GM12878 (cell line): ENCODE measurements around the gene INVS. TPM values are rescaled to one million over a fixed set of nuclear protein-coding genes. Genes with fewer than 3 reads are reported as not detected.
A peak's percentile ranks its signal among the peaks of the same experiment; 100 is the strongest.

ENCODE experiments used
- ATAC-seq: fragments of 200-7000 bp; cut with Tn5 transposase; 3 replicates; pipeline ENCODE4 v1.9.1; 2020; ENCODE audit warnings: mild to moderate bottlenecking, moderate library complexity
- BruUV-seq: library from RNA; stranded (reverse); fragments of 400-500 nt; replicated peaks from 2 replicates; lab custom pipeline; 2021; lab: Mats Ljungman, UMichigan
- CTCF ChIA-PET: fragments of 300-600 bp; sonication (Branson Sonifier 250); formaldehyde crosslinking; extraction: SDS; loops from one replicate; lab custom pipeline; 2021; ENCODE audit warnings: inconsistent platforms; lab: Yijun Ruan, JAX
- POLR2A ChIA-PET: fragments of 350-600 bp; formaldehyde crosslinking; extraction: SDS; loops from one replicate; lab custom pipeline; 2021; ENCODE audit warnings: inconsistent platforms; lab: Charles Lee
- RAD21 ChIA-PET: fragments of 300-600 bp; sonication (Branson Sonifier 250); formaldehyde crosslinking; loops from one replicate; lab custom pipeline; 2023; ENCODE audit warnings: antibody characterized with exemption; ENCODE audit not compliant: unreplicated experiment; lab: Charles Lee
- SMC1A ChIA-PET: fragments of 300-600 bp; sonication (Branson Sonifier 250); formaldehyde crosslinking; loops from one replicate; lab custom pipeline; 2023; ENCODE audit not compliant: unreplicated experiment, uncharacterized antibody; lab: Charles Lee
- DNase-seq: peaks from one replicate; pipeline ENCODE4 v3.0.0-alpha.2; 2011; ENCODE audit warnings: low read depth, low spot score
- FAIRE-seq: peaks from 3 replicates; lab custom pipeline; 2011; peaks lifted over from hg19 to GRCh38; lab: Jason Lieb, UNC
- H2AFZ ChIP-seq: 2 replicates; pipeline ENCODE4 v1.6.0; 2011; ENCODE audit warnings: low read depth, low read length, control low read depth; ENCODE audit not compliant: control insufficient read depth
- H3K27ac ChIP-seq: 2 replicates; pipeline ENCODE4 v1.5.1; 2011; ENCODE audit warnings: control low read depth; ENCODE audit not compliant: control insufficient read depth, insufficient read depth
- H3K27me3 ChIP-seq, 2 experiments: replicated peaks in 1 of 2; 2 replicates each; pipeline versions ENCODE4 v1.6.0 to v1.6.1; 2011; ENCODE audit warnings: low read length in 1 of 2; ENCODE audit not compliant: control insufficient read depth in 2 of 2, insufficient read depth in 2 of 2
- H3K36me3 ChIP-seq, 2 experiments: 2 replicates each; pipeline ENCODE4 v1.5.1; 2011; ENCODE audit warnings: low read length in 1 of 2; ENCODE audit not compliant: control insufficient read depth in 2 of 2, insufficient read depth in 2 of 2
- H3K4me1 ChIP-seq: 2 replicates; pipeline ENCODE4 v1.6.1; 2011; ENCODE audit warnings: mild to moderate bottlenecking, low read length, moderate library complexity, mixed read lengths; ENCODE audit not compliant: control insufficient read depth, insufficient read depth
- H3K4me2 ChIP-seq: 2 replicates; pipeline ENCODE4 v1.6.0; 2011; ENCODE audit warnings: control low read depth; ENCODE audit not compliant: control insufficient read depth, insufficient read depth
- H3K4me3 ChIP-seq: fragments of 200-600 bp; sonication (generic); 2 replicates; pipeline ENCODE4 v1.5.1; 2016
- H3K79me2 ChIP-seq: 2 replicates; pipeline ENCODE4 v1.6.0; 2011; ENCODE audit warnings: low read length; ENCODE audit not compliant: control insufficient read depth, insufficient read depth
- H3K9ac ChIP-seq: 2 replicates; pipeline ENCODE4 v1.8.0; 2011; ENCODE audit warnings: low read length, control low read depth, mixed read lengths; ENCODE audit not compliant: control insufficient read depth, insufficient read depth
- H3K9me3 ChIP-seq: replicated peaks from 3 replicates; pipeline ENCODE4 v1.5.1; 2011; ENCODE audit warnings: mild to moderate bottlenecking, low read length; ENCODE audit not compliant: control insufficient read depth, insufficient read depth
- H4K20me1 ChIP-seq: 2 replicates; pipeline ENCODE4 v1.6.0; 2011; ENCODE audit not compliant: control insufficient read depth, insufficient read depth
- CBX5 ChIP-seq: sonication (generic); IDR thresholded peaks from 2 replicates; pipeline ENCODE4 v1.6.1; 2016; ENCODE audit warnings: low read depth, moderate library complexity, mild to moderate bottlenecking, inconsistent platforms
- ESRRA ChIP-seq: IDR thresholded peaks from 2 replicates; pipeline ENCODE4 v1.6.1; 2012; ENCODE audit warnings: mild to moderate bottlenecking, low read length, improper control_type of control experiment
- HDGF ChIP-seq: fragments of 450-650 bp; IDR thresholded peaks from 2 replicates; pipeline ENCODE4 v1.6.1; 2016; ENCODE audit warnings: antibody characterized with exemption
- HSF1 ChIP-seq: fragments of 150-350 bp; IDR thresholded peaks from 2 replicates; pipeline ENCODE4 v1.6.1; 2014; ENCODE audit warnings: mild to moderate bottlenecking, low read depth, low read length
- SIX5 ChIP-seq: IDR thresholded peaks from 2 replicates; pipeline ENCODE4 v1.6.1; 2011; ENCODE audit warnings: mild to moderate bottlenecking, low read depth, low read length, moderate library complexity; ENCODE audit not compliant: severe bottlenecking
- SUZ12 ChIP-seq: fragments of 200-600 bp; sonication (generic); IDR thresholded peaks from one replicate; pipeline ENCODE4 v1.6.1; 2018; ENCODE audit warnings: antibody characterized with exemption, mild to moderate bottlenecking; ENCODE audit not compliant: unreplicated experiment
- USF2 ChIP-seq: IDR thresholded peaks from 2 replicates; pipeline ENCODE4 v1.6.1; 2011; ENCODE audit warnings: low read depth, low read length, improper control_type of control experiment, borderline replicate concordance
- WGBS: methylation state at CpG from one replicate; pipeline ENCODE4 v1.1.6; 2016; ENCODE audit warnings: low lambda C conversion rate; ENCODE audit not compliant: insufficient replicate concordance, insufficient coverage; ENCODE audit errors: missing lambda C conversion rate; 5-methylcytosine and 5-hydroxymethylcytosine counted together
- in situ Hi-C: fragments of 300-500 bp; cut with MboI; formaldehyde crosslinking; loops from 9 replicates; pipeline ENCODE4 v1.14.3; 2018; ENCODE audit warnings: mixed read lengths
- intact Hi-C: fragments of 100-400 bp; cut with micrococcal nuclease; formaldehyde crosslinking; loops from one replicate; pipeline ENCODE4 v1.14.2; 2022; ENCODE audit not compliant: unreplicated experiment
- polyA plus RNA-seq, 11 experiments: library from polyadenylated mRNA; depleted of rRNA in 4 of 11; unstranded in 6 of 11; stranded (reverse) in 5 of 11; fragments of >200 nt; fragmentation: Nextera tagmentation in 4 of 11; fragmentation: Illumina TruSeq in 1 of 11; extraction: Ambion mirVana in 4 of 11; extraction: Trizol in 1 of 11; gene quantifications; 1 replicate in 1 of 11; 2 replicates in 10 of 11; pipeline versions ENCODE4 v1.2.1 to v1.2.3, GENCODE V29; 2011 to 2016; ENCODE audit warnings: inconsistent platforms in 2 of 11, missing spikeins in 2 of 11, low read depth in 1 of 11
- total RNA-seq, 4 experiments: library from RNA; depleted of rRNA in 3 of 4; stranded (reverse); fragments of >200 nt in 3 of 4; fragmentation: Illumina TruSeq in 1 of 4; extraction: Trizol in 1 of 4; gene quantifications; 2 replicates each; pipeline versions ENCODE4 v1.2.1 to v1.2.3, GENCODE V29; 2013 to 2021

Gene INVS
- total and polyA plus RNA-seq, 10 of the 15 experiments (the other 5 are each of a cell fraction or from before 2014, with no cell fraction given), result 0.93 to 20.8 (median 13.2) TPM

GRCh38 chr9:100309992-100310391 is 210.9 kb downstream of the INVS start (continued):
- TF ChIP-seq USF2, result no peak
- no peak for TF ChIP-seq SIX5
- TF ChIP-seq ESRRA, result no peak
- no peak for TF ChIP-seq SUZ12
- TF ChIP-seq HDGF, result no peak

- H3K4me1 ChIP-seq, result no peaks in the 10 kb centered on the region
- ATAC-seq (no peak), DNase-seq (no peak), FAIRE-seq (no peak)
- no peaks in the 10 kb centered on the region for H4K20me1 ChIP-seq
- ChIA-PET CTCF (interaction anchor here (0.7 to 2.6 kb wide), 3 partner anchors 10 to 1152 kb away, joined by 4 to 22 read pairs (median 4); no protein-coding TSS in a partner anchor), SMC1A (interaction anchor here (1.6 kb wide), 1 partner anchor 98 kb away, joined by 3 read pairs; no protein-coding TSS in a partner anchor), POLR2A (no interaction called here), RAD21 (interaction anchor here (2.0 kb wide), 1 partner anchor 122 kb away, joined by 4 read pairs; no protein-coding TSS in a partner anchor)
- TF ChIP-seq HSF1 (no peak), CBX5 (0 out of 2 replicates have a peak, but pooled peaks have one; percentile 72)
- in situ Hi-C loops (loop anchor here (10.0 kb wide), 1 partner anchor 1151 kb away; no protein-coding TSS in a partner anchor), intact Hi-C loops (no loop called here)
- no peaks in the 10 kb centered on the region for H3K79me2 ChIP-seq
- H3K9ac ChIP-seq, result no peak overlapping the region
- H3K9me3 ChIP-seq, result peaks cover 7% of the 10 kb centered on the region
- no peak overlapping the region for H3K27ac ChIP-seq
- no peak overlapping the region for H3K4me2 ChIP-seq
- peaks cover 0 to 16% of the 10 kb centered on the region in 2 experiments; a peak in 3 of 4 replicates for H3K36me3 ChIP-seq
- H2AFZ ChIP-seq, result no peak overlapping the region
- no peak overlapping the region for H3K4me3 ChIP-seq
- no peaks in the 10 kb centered on the region for H3K27me3 ChIP-seq
- 91% methylated on average over 4 of the region's 4 CpGs for WGBS
- BruUV-seq, result no TSS peak
Observed at GRCh38 chr9:100315561-100315960, 216.5 kb downstream of the INVS start.
